Fibroblast of lung (primary cell): ENCODE data around the gene BAD. TPM values are rescaled to one million over a fixed set of nuclear protein-coding genes. Genes with fewer than 3 reads are reported as not detected.

Experiments used
- DNase-seq, 2 donors: peaks; one replicate each; pipeline versions ENCODE4 v3.0.0 to v3.0.0-alpha.2; 2010; ENCODE audit warnings: low read depth in 2 of 2
- H2AFZ ChIP-seq: 2 replicates; pipeline ENCODE4 v1.5.1; 2012; ENCODE audit warnings: low read length, control low read depth, inconsistent platforms
- H3K27ac ChIP-seq: 2 replicates; pipeline ENCODE4 v1.5.1; 2011; ENCODE audit warnings: low read length, control low read depth; ENCODE audit not compliant: insufficient read depth
- H3K27me3 ChIP-seq: 2 replicates; pipeline ENCODE4 v1.5.1; 2011; ENCODE audit warnings: mild to moderate bottlenecking, low read length; ENCODE audit not compliant: control insufficient read depth, insufficient read depth
- H3K36me3 ChIP-seq: 2 replicates; pipeline ENCODE4 v1.5.1; 2011; ENCODE audit warnings: low read length; ENCODE audit not compliant: control insufficient read depth, insufficient read depth
- H3K4me1 ChIP-seq: 2 replicates; pipeline ENCODE4 v1.5.1; 2011; ENCODE audit warnings: low read length; ENCODE audit not compliant: control insufficient read depth, insufficient read depth; ENCODE audit errors: extremely low read depth
- H3K4me2 ChIP-seq: 2 replicates; pipeline ENCODE4 v1.5.1; 2011; ENCODE audit warnings: low read length, control low read depth; ENCODE audit not compliant: insufficient read depth; ENCODE audit errors: extremely low read depth
- H3K4me3 ChIP-seq, 4 experiments: fragments of 200-600 bp in 1 of 4; sonication (generic) in 1 of 4; replicated peaks in 1 of 4; 2 replicates each; pipeline ENCODE4 v1.5.1; 2011 to 2016; ENCODE audit warnings: low read length in 4 of 4, low read depth in 3 of 4, mild to moderate bottlenecking in 3 of 4, control low read depth in 2 of 4, inconsistent platforms in 1 of 4, mixed read lengths in 1 of 4; ENCODE audit not compliant: insufficient read depth in 1 of 4; ENCODE audit errors: control extremely low read depth in 1 of 4
- H3K79me2 ChIP-seq: 2 replicates; pipeline ENCODE4 v1.5.1; 2012; ENCODE audit warnings: mild to moderate bottlenecking, low read length, inconsistent platforms; ENCODE audit not compliant: control insufficient read depth, insufficient read depth
- H3K9ac ChIP-seq: 2 replicates; pipeline ENCODE4 v1.5.1; 2011; ENCODE audit warnings: mild to moderate bottlenecking, low read length, control low read depth; ENCODE audit not compliant: insufficient read depth
- H3K9me3 ChIP-seq: 2 replicates; pipeline ENCODE4 v1.5.1; 2012; ENCODE audit warnings: low read depth, low read length; ENCODE audit not compliant: control insufficient read depth, insufficient read depth
- H4K20me1 ChIP-seq: 2 replicates; pipeline ENCODE4 v1.5.1; 2011; ENCODE audit warnings: low read length; ENCODE audit not compliant: control insufficient read depth, insufficient read depth; ENCODE audit errors: extremely low read depth
- CTCF ChIP-seq, 2 donors: IDR thresholded peaks in 1 of 2; conservative IDR thresholded peaks in 1 of 2; 1 replicate in 1 of 2; 2 replicates in 1 of 2; pipeline ENCODE4 v1.5.1; 2011 to 2012; ENCODE audit warnings: low read length in 2 of 2, control low read depth in 1 of 2, inconsistent platforms in 1 of 2, low read depth in 1 of 2, mild to moderate bottlenecking in 1 of 2
- EZH2 ChIP-seq: IDR thresholded peaks from 2 replicates; pipeline ENCODE4 v1.5.1; 2012; ENCODE audit warnings: low read length, control low read depth, mild to moderate bottlenecking; ENCODE audit errors: missing control alignments
- polyA minus RNA-seq: library from RNA; depleted of rRNA, polyadenylated mRNA; stranded (reverse); fragments of >200 nt; gene quantifications from 2 replicates; pipeline ENCODE4 v1.2.3, GENCODE V29; 2011; ENCODE audit warnings: low replicate concordance
- polyA plus RNA-seq, 2 donors: library from polyadenylated mRNA; depleted of rRNA in 1 of 2; stranded (reverse) in 1 of 2; unstranded in 1 of 2; fragments of >200 nt; gene quantifications; 2 replicates each; pipeline ENCODE4 v1.2.1, GENCODE V29; 2011 to 2012; ENCODE audit warnings: missing spikeins in 1 of 2
- total RNA-seq: library from RNA; depleted of rRNA; stranded (reverse); fragments of >200 nt; gene quantifications from 2 replicates; pipeline ENCODE4 v1.2.1, GENCODE V29; 2014

Gene BAD
- total RNA-seq (68.6 and 79.9 TPM in 2 replicates), polyA plus RNA-seq (31.6 and 35.7 TPM in 2 replicates), polyA minus RNA-seq (31.6 and 33.8 TPM in 2 replicates)
- 69.9 and 76.8 TPM in 2 replicates for polyA plus RNA-seq (2012)

GRCh38 chr11:64284048-64284961, at the start of gene BAD:
Gene BAD, minus strand, starts transcription at chr11:64284665. Its CDS starts 297 bp downstream, at chr11:64284368.
- DNase-seq = peak; percentile 85 to 91
- H3K4me3 ChIP-seq = peak within 1 kb of the TSS; percentile 66 to 85 (median 78)
- TF ChIP-seq CTCF (conservative IDR thresholded peaks at IDR 0.05 in 1 of 2, IDR thresholded peaks at IDR 0.05 in 1 of 2; ENCODE audit: low read depth in 1 of 2, low read length in 2 of 2) (no peak), EZH2 (no peak)

GRCh38 chr11:64333556-64333955, 49.1 kb upstream of the BAD start:
- H2AFZ ChIP-seq = no peak overlapping the region
- H3K9ac ChIP-seq = no peak overlapping the region
- no peak overlapping the region for H3K4me3 ChIP-seq
- DNase-seq = no peak
- H3K4me1 ChIP-seq = peaks cover 14% of the 10 kb centered on the region
- no peak for TF ChIP-seq CTCF (conservative IDR thresholded peaks at IDR 0.05 in 1 of 2, IDR thresholded peaks at IDR 0.05 in 1 of 2; ENCODE audit: low read depth in 1 of 2, low read length in 2 of 2)
- no peak for TF ChIP-seq EZH2
- H3K27ac ChIP-seq = no peak overlapping the region
- H3K79me2 ChIP-seq = no peaks in the 10 kb centered on the region
- no peaks in the 10 kb centered on the region for H3K36me3 ChIP-seq
- no peaks in the 10 kb centered on the region for H3K9me3 ChIP-seq
- no peaks in the 10 kb centered on the region for H4K20me1 ChIP-seq
- H3K27me3 ChIP-seq = no peaks in the 10 kb centered on the region
- H3K4me2 ChIP-seq = no peak overlapping the region

More at GRCh38 chr11:64284048-64284961, at the start of gene BAD:
- Histone ChIP-seq H2AFZ (peak within 1 kb of the TSS; percentile 77), H3K9ac (peak within 1 kb of the TSS; percentile 85), H3K4me2 (peak within 1 kb of the TSS; percentile 98), H3K9me3 (no peaks in the 10 kb centered on the region), H3K36me3 (peaks cover 3% of the 10 kb centered on the region), H3K27ac (peak within 1 kb of the TSS; percentile 85), H4K20me1 (no peaks in the 10 kb centered on the region), H3K4me1 (peaks cover 7% of the 10 kb centered on the region), H3K79me2 (peaks cover 4% of the 10 kb centered on the region), H3K27me3 (no peaks in the 10 kb centered on the region)

GRCh38 chr11:64331569-64332371, 47.3 kb upstream of the BAD start:
- no peak overlapping the region for H3K27ac ChIP-seq
- H4K20me1 ChIP-seq = no peaks in the 10 kb centered on the region
- peaks cover 14% of the 10 kb centered on the region for H3K4me1 ChIP-seq
- DNase-seq = peak; percentile 83 to 86
- no peaks in the 10 kb centered on the region for H3K27me3 ChIP-seq
- H3K9me3 ChIP-seq = no peaks in the 10 kb centered on the region
- TF ChIP-seq EZH2 = no peak
- peak; percentile 57 to 75 for TF ChIP-seq CTCF (conservative IDR thresholded peaks at IDR 0.05 in 1 of 2, IDR thresholded peaks at IDR 0.05 in 1 of 2; ENCODE audit: low read depth in 1 of 2, low read length in 2 of 2)
- H3K4me2 ChIP-seq = peak overlapping the region; percentile 67
- H2AFZ ChIP-seq = no peak overlapping the region
- H3K36me3 ChIP-seq = no peaks in the 10 kb centered on the region
- H3K79me2 ChIP-seq = no peaks in the 10 kb centered on the region
- no peak overlapping the region for H3K9ac ChIP-seq
- H3K4me3 ChIP-seq = no peak overlapping the region
